PC-9 (cell line): ENCODE measurements around the gene SCGB2B2. TPM values are rescaled to one million over a fixed set of nuclear protein-coding genes. Genes with fewer than 3 reads are reported as not detected.

ENCODE experiments used
- Bru-seq: library from RNA; stranded (reverse); fragments of 400-500 nt; gene quantifications from one replicate; lab custom pipeline; 2021; lab: Mats Ljungman, UMichigan
- BruChase-seq, 2 experiments: library from RNA; stranded (reverse); fragments of 400-500 nt; gene quantifications; one replicate each; lab custom pipeline; 2021; lab: Mats Ljungman, UMichigan
- BruUV-seq: library from RNA; stranded (reverse); fragments of 400-500 nt; replicated peaks from 2 replicates; lab custom pipeline; 2021; lab: Mats Ljungman, UMichigan
- CTCF ChIA-PET: fragments of 300-600 bp; sonication (Branson Sonifier 250); formaldehyde crosslinking; loops from one replicate; lab custom pipeline; 2022; ENCODE audit warnings: antibody characterized with exemption; lab: Charles Lee
- POLR2A ChIA-PET: fragments of 300-600 bp; sonication (Branson Sonifier 250); formaldehyde crosslinking; loops from one replicate; lab custom pipeline; 2022; ENCODE audit warnings: antibody characterized with exemption; ENCODE audit not compliant: unreplicated experiment; lab: Charles Lee
- DNase-seq, 2 experiments: peaks; one replicate each; pipeline versions ENCODE4 v3.0.0 to v3.0.0-alpha.2; 2015 to 2022; ENCODE audit warnings: mixed read lengths in 1 of 2
- H2AFZ ChIP-seq: fragments of 200-600 bp; sonication (generic); 2 replicates; pipeline ENCODE4 v1.8.1; 2017; ENCODE audit warnings: antibody characterized with exemption
- H3F3A ChIP-seq: fragments of 200-600 bp; sonication (generic); 2 replicates; pipeline ENCODE4 v1.8.1; 2017; ENCODE audit warnings: antibody characterized with exemption, mild to moderate bottlenecking, low read depth; ENCODE audit not compliant: insufficient read depth
- H3K27ac ChIP-seq: fragments of 200-600 bp; sonication (generic); 2 replicates; pipeline ENCODE4 v1.6.1; 2016; ENCODE audit warnings: mixed run types
- H3K27me3 ChIP-seq: fragments of 200-600 bp; sonication (generic); 2 replicates; pipeline ENCODE4 v1.6.1; 2016; ENCODE audit warnings: low read depth, mixed run types; ENCODE audit not compliant: insufficient read depth
- H3K36me3 ChIP-seq: fragments of 200-600 bp; sonication (generic); 2 replicates; pipeline ENCODE4 v1.6.1; 2016; ENCODE audit warnings: low read depth, mixed run types
- H3K4me1 ChIP-seq: fragments of 200-600 bp; sonication (generic); replicated peaks from 2 replicates; pipeline ENCODE4 v1.6.1; 2016; ENCODE audit warnings: mixed run types; ENCODE audit not compliant: insufficient read depth
- H3K4me2 ChIP-seq: fragments of 200-600 bp; sonication (generic); 2 replicates; pipeline ENCODE4 v1.6.1; 2017; ENCODE audit warnings: mixed run types
- H3K4me3 ChIP-seq: fragments of 200-600 bp; sonication (generic); 2 replicates; pipeline ENCODE4 v1.6.1; 2016; ENCODE audit warnings: mixed run types
- H3K79me2 ChIP-seq: fragments of 200-600 bp; sonication (generic); 2 replicates; pipeline ENCODE4 v1.6.1; 2017; ENCODE audit warnings: low read depth, mixed run types
- H3K9me2 ChIP-seq: fragments of 200-600 bp; sonication (generic); 2 replicates; pipeline ENCODE4 v1.8.1; 2017; ENCODE audit warnings: mild to moderate bottlenecking; ENCODE audit not compliant: insufficient read depth
- H3K9me3 ChIP-seq: fragments of 200-600 bp; sonication (generic); 2 replicates; pipeline ENCODE4 v1.8.1; 2016; ENCODE audit warnings: low read depth; ENCODE audit not compliant: insufficient read depth
- H4K20me1 ChIP-seq: fragments of 200-600 bp; sonication (generic); 2 replicates; pipeline ENCODE4 v1.8.1; 2017; ENCODE audit not compliant: insufficient read depth
- EZH2 ChIP-seq: fragments of 200-600 bp; sonication (generic); IDR thresholded peaks from 2 replicates; pipeline ENCODE4 v1.8.0; 2017; ENCODE audit warnings: antibody characterized with exemption, low read depth
- intact Hi-C: fragments of 100-400 bp; cut with micrococcal nuclease; formaldehyde crosslinking; loops from one replicate; pipeline ENCODE4 v1.10.0; 2022; ENCODE audit not compliant: unreplicated experiment
- long read RNA-seq: library from polyadenylated mRNA; stranded (forward); transcript quantifications from one replicate; pipeline ENCODE4 v2.0.0, GENCODE V29; 2022
- total RNA-seq: library from RNA; stranded (reverse); gene quantifications from 2 replicates; pipeline ENCODE4 v1.2.3, GENCODE V29; 2021
- TF ChIP-seq, protein P1 (sequence below): fragments of 200-600 bp; sonication (generic); conservative IDR thresholded peaks from 2 replicates; pipeline ENCODE4 v1.6.1; 2017; ENCODE audit warnings: mixed run types, antibody characterized with exemption, mild to moderate bottlenecking, moderate library complexity

SCGB2B2 gene, protein sequence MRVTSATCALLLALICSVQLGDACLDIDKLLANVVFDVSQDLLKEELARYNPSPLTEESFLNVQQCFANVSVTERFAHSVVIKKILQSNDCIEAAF
- 1.4 and 1.9 TPM in 2 replicates for total RNA-seq
- percentile 61 among the genes with signal in this experiment for Bru-seq, nascent RNA
- BruChase-seq, experiment 1, labeled RNA remaining after a 2-hour chase, result percentile 79 among the genes with signal in this experiment
- percentile 58 among the genes with signal in this experiment for BruChase-seq, experiment 2, labeled RNA remaining after a 6-hour chase
- long read RNA-seq, partial matches to known transcripts, result 0 of 7 reads
- long read RNA-seq, other reads (novel, unspliced or antisense), result 7 of 7 reads

DNA sequence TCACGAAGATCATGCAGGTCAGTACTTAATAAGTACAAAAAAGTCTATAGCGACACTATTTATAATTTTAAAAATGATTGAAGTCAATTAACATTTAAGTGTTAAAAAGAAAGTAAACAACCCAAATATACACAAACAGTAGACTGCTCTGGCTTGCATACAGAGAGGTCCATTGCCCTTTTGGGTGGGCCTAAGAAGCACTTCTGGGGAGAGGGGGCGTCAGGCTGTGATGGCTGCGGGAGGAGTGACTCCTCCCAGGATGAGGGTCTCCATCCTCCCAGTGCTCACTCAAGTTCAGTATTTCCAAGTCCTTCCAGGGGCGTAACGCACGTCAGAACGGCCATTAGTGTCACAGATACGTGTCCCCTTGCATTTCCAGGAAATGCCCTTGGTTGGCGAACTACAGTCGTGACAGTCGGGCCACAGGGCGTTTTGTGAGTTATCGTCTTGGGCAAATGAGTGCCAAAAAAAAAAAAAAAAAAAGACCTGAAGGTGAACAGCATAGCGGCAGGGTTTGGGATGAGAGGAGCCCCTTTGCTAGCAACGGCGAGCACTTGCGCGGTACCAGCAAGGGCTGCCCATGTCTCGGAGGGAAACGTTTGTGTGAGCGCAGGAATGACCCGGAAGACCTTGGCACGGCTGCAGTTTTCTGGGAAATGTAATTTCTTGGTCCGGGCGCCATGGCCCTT, at the start of gene SCGB2B2:
Gene SCGB2B2 (minus strand): TSS at position 463 of the 689 bp plus-strand sequence. CDS start 82,596 bp downstream, outside the sequence.
- peaks cover 36% of the 10 kb centered on the region for H3K9me3 ChIP-seq
- H4K20me1 ChIP-seq, result no peaks in the 10 kb centered on the region
- ChIA-PET POLR2A (interaction anchor here (0.6 to 0.7 kb wide), 4 partner anchors 9 to 1318 kb away, joined by 3 to 6 read pairs (median 4); partner anchors contain the start of gene SDHAF1), CTCF (no interaction called here)
- H2AFZ ChIP-seq, result peak within 1 kb of the TSS; percentile 99
- DNase-seq, result peak in 1 of 2 experiments; percentile 56
- H3K27me3 ChIP-seq, result no peaks in the 10 kb centered on the region
- TSS peak; percentile 64 for BruUV-seq
- H3K4me3 ChIP-seq, result peak within 1 kb of the TSS; percentile 93
- no peaks in the 10 kb centered on the region for H3K9me2 ChIP-seq
- H3K27ac ChIP-seq, result peak within 1 kb of the TSS; percentile 80
- H3K36me3 ChIP-seq, result peaks cover 36% of the 10 kb centered on the region
- TF ChIP-seq, protein P1, sequence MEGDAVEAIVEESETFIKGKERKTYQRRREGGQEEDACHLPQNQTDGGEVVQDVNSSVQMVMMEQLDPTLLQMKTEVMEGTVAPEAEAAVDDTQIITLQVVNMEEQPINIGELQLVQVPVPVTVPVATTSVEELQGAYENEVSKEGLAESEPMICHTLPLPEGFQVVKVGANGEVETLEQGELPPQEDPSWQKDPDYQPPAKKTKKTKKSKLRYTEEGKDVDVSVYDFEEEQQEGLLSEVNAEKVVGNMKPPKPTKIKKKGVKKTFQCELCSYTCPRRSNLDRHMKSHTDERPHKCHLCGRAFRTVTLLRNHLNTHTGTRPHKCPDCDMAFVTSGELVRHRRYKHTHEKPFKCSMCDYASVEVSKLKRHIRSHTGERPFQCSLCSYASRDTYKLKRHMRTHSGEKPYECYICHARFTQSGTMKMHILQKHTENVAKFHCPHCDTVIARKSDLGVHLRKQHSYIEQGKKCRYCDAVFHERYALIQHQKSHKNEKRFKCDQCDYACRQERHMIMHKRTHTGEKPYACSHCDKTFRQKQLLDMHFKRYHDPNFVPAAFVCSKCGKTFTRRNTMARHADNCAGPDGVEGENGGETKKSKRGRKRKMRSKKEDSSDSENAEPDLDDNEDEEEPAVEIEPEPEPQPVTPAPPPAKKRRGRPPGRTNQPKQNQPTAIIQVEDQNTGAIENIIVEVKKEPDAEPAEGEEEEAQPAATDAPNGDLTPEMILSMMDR, result no peak
- no peak for TF ChIP-seq EZH2
- H3K4me2 ChIP-seq, result peak within 1 kb of the TSS; percentile 99
- intact Hi-C loops, result loop anchor here (1.0 kb wide), 1 partner anchor 57 kb away; the partner anchor contains the start of gene ZNF181
- H3K79me2 ChIP-seq, result no peaks in the 10 kb centered on the region; the same call in 1 of the 2 replicates
- peaks cover 16% of the 10 kb centered on the region for H3K4me1 ChIP-seq
- H3F3A ChIP-seq, result peaks cover 12% of the 10 kb centered on the region

DNA sequence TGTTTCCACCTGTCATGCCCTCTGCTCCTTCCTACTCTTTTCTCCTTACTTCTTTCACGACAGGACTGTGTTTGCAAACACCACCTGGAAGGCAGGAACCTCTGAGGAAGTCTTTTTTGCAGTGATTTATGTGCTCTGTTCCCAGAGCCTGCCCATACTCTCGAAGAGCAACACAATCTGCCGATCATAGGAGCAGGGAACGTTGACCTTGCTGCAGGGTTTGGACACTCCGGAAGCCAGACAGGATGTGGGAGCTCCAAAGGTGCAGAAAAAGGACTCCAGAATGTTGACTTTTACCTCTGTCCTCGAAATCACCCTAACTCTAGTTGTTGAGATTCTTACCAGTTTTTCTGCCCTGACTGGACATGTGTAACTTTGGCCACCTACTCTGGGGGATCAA, 48.4 kb upstream of the SCGB2B2 start:
- H3K4me3 ChIP-seq, result no peak overlapping the region
- H3K79me2 ChIP-seq, result no peaks in the 10 kb centered on the region
- H2AFZ ChIP-seq, result no peak overlapping the region
- no peaks in the 10 kb centered on the region for H3F3A ChIP-seq
- H3K4me2 ChIP-seq, result no peak overlapping the region
- H3K9me2 ChIP-seq, result no peaks in the 10 kb centered on the region
- no peaks in the 10 kb centered on the region for H4K20me1 ChIP-seq
- no peak overlapping the region for H3K27ac ChIP-seq
- intact Hi-C loops, result no loop called here
- H3K27me3 ChIP-seq, result peaks cover 68% of the 10 kb centered on the region
- H3K9me3 ChIP-seq, result no peaks in the 10 kb centered on the region
- ChIA-PET POLR2A (no interaction called here), CTCF (no interaction called here)
- H3K4me1 ChIP-seq, result no peaks in the 10 kb centered on the region
- BruUV-seq, result no TSS peak
- TF ChIP-seq, protein P1, result no peak
- TF ChIP-seq EZH2, result no peak
- DNase-seq, result no peak
- no peaks in the 10 kb centered on the region for H3K36me3 ChIP-seq

DNA sequence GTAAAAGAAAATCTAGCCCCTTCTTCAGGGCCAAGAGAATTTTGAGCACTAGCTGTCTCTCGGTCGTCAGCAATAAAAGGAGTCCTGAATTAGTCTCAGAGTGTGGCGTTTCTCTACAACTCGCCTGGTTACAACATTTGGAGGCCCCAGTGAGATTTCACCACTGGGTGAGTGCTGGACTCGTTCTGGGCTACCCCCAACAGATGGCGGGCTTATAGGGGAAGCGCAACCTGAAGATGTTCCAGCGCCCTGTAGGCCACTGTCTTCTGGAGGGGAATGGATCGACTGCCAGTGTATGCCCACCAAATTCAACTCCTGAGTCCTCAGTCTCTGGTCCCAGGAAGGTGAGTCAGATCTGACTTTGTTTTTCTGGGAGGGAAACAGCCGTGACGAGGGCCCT, 45.4 kb upstream of the SCGB2B2 start:
- no peak for DNase-seq
- Histone ChIP-seq H3K9me2 (no peaks in the 10 kb centered on the region), H2AFZ (no peak overlapping the region), H3K4me1 (no peaks in the 10 kb centered on the region), H4K20me1 (no peaks in the 10 kb centered on the region), H3K27ac (no peak overlapping the region), H3K4me3 (no peak overlapping the region), H3K9me3 (no peaks in the 10 kb centered on the region), H3K4me2 (no peak overlapping the region), H3K27me3 (peaks cover 78% of the 10 kb centered on the region), H3K79me2 (no peaks in the 10 kb centered on the region), H3F3A (no peaks in the 10 kb centered on the region), H3K36me3 (no peaks in the 10 kb centered on the region)
- intact Hi-C loops, result no loop called here
- TF ChIP-seq, protein P1, result no peak
- TF ChIP-seq EZH2, result no peak
- ChIA-PET POLR2A (no interaction called here), CTCF (no interaction called here)
- BruUV-seq, result no TSS peak
